Muscle layer of colon (tissue), 2 donors: ENCODE results near the gene SYNE1.
A peak's percentile ranks its signal among the peaks of the same experiment; 100 is the strongest.
"Not testable (repeated sequence)": the region's sequence is repeated elsewhere in the genome, so short reads cannot be mapped to it uniquely, and the experiment has no call there.

ENCODE experiments used
- H3K27ac ChIP-seq: one replicate; pipeline ENCODE4 v1.7.0; 2013; ENCODE audit warnings: low read depth, mild to moderate bottlenecking, low read length, moderate library complexity
- H3K27me3 ChIP-seq, 2 donors: one replicate each; pipeline ENCODE4 v1.7.0; 2013; ENCODE audit warnings: low read length in 2 of 2, mild to moderate bottlenecking in 2 of 2; ENCODE audit not compliant: insufficient read depth in 2 of 2, control insufficient read depth in 1 of 2
- H3K36me3 ChIP-seq: one replicate; pipeline ENCODE4 v1.7.0; 2013; ENCODE audit warnings: mild to moderate bottlenecking, low read length; ENCODE audit not compliant: insufficient read depth
- H3K4me1 ChIP-seq: one replicate; pipeline ENCODE4 v1.7.0; 2013; ENCODE audit warnings: mild to moderate bottlenecking, low read length; ENCODE audit not compliant: insufficient read depth
- H3K4me3 ChIP-seq, 2 donors: one replicate each; pipeline ENCODE4 v1.7.0; 2013; ENCODE audit warnings: low read length in 2 of 2, low read depth in 1 of 2, mild to moderate bottlenecking in 1 of 2, moderate library complexity in 1 of 2
- H3K9ac ChIP-seq: one replicate; pipeline ENCODE4 v1.7.0; 2013; ENCODE audit warnings: low read length
- H3K9me3 ChIP-seq: one replicate; pipeline ENCODE4 v1.7.0; 2013; ENCODE audit warnings: mild to moderate bottlenecking, low read length
- donor health status: abdominal sarcoma.
- donor health status: Adenocarcinoma of cecum.

The SYNE1 gene

GRCh38 chr6:152452639-152453038 is 184.5 kb downstream of the SYNE1 start:
- Histone ChIP-seq H3K4me3 (no peak overlapping the region), H3K36me3 (no peaks in the 10 kb centered on the region), H3K27me3 (no peaks in the 10 kb centered on the region), H3K9ac (no peak overlapping the region), H3K9me3 (no peaks in the 10 kb centered on the region), H3K27ac (no peak overlapping the region), H3K4me1 (no peaks in the 10 kb centered on the region)

GRCh38 chr6:152450519-152450918 is 186.6 kb downstream of the SYNE1 start:
- Histone ChIP-seq H3K27me3 (no peaks in the 10 kb centered on the region), H3K27ac (no peak overlapping the region), H3K36me3 (no peaks in the 10 kb centered on the region), H3K4me3 (no peak overlapping the region), H3K9me3 (no peaks in the 10 kb centered on the region), H3K4me1 (no peaks in the 10 kb centered on the region), H3K9ac (no peak overlapping the region)

- no peaks in the 10 kb centered on the region for H3K36me3 ChIP-seq
- no peaks in the 10 kb centered on the region for H3K27me3 ChIP-seq
- no peak overlapping the region for H3K27ac ChIP-seq
- H3K9me3 ChIP-seq = no peaks in the 10 kb centered on the region
- H3K4me3 ChIP-seq = no peak overlapping the region
- no peak overlapping the region for H3K9ac ChIP-seq
- no peaks in the 10 kb centered on the region for H3K4me1 ChIP-seq
Measured at GRCh38 chr6:152441902-152442301, 195.3 kb downstream of the SYNE1 start.

GRCh38 chr6:152435816-152436215 is 201.3 kb downstream of the SYNE1 start:
- no peak overlapping the region for H3K27ac ChIP-seq
- no peaks in the 10 kb centered on the region for H3K9me3 ChIP-seq
- no peak overlapping the region for H3K9ac ChIP-seq
- no peaks in the 10 kb centered on the region for H3K4me1 ChIP-seq
- H3K36me3 ChIP-seq = no peaks in the 10 kb centered on the region
- H3K27me3 ChIP-seq = no peaks in the 10 kb centered on the region
- no peak overlapping the region for H3K4me3 ChIP-seq

GRCh38 chr6:152432758-152433157 is 204.4 kb downstream of the SYNE1 start:
- Histone ChIP-seq H3K9me3 (no peaks in the 10 kb centered on the region), H3K27ac (no peak overlapping the region), H3K4me1 (no peaks in the 10 kb centered on the region), H3K9ac (no peak overlapping the region), H3K36me3 (no peaks in the 10 kb centered on the region), H3K27me3 (no peaks in the 10 kb centered on the region), H3K4me3 (no peak overlapping the region)

GRCh38 chr6:152428126-152428525 is 209.0 kb downstream of the SYNE1 start:
- no peak overlapping the region for H3K27ac ChIP-seq
- no peaks in the 10 kb centered on the region for H3K4me1 ChIP-seq
- H3K9me3 ChIP-seq = no peaks in the 10 kb centered on the region
- H3K9ac ChIP-seq = no peak overlapping the region
- peak overlapping the region in 1 of 2 donors; percentile 4 for H3K4me3 ChIP-seq
- no peaks in the 10 kb centered on the region for H3K36me3 ChIP-seq
- no peaks in the 10 kb centered on the region for H3K27me3 ChIP-seq

GRCh38 chr6:152426276-152426675 is 210.9 kb downstream of the SYNE1 start:
- H3K4me1 ChIP-seq = no peaks in the 10 kb centered on the region
- H3K36me3 ChIP-seq = no peaks in the 10 kb centered on the region
- no peaks in the 10 kb centered on the region for H3K27me3 ChIP-seq
- no peaks in the 10 kb centered on the region for H3K9me3 ChIP-seq
- H3K9ac ChIP-seq = no peak overlapping the region
- no peak overlapping the region for H3K27ac ChIP-seq
- H3K4me3 ChIP-seq = no peak overlapping the region

- Histone ChIP-seq H3K4me3 (no peak overlapping the region), H3K4me1 (no peaks in the 10 kb centered on the region), H3K9me3 (no peaks in the 10 kb centered on the region), H3K9ac (no peak overlapping the region), H3K27ac (no peak overlapping the region), H3K36me3 (no peaks in the 10 kb centered on the region), H3K27me3 (no peaks in the 10 kb centered on the region)
Measured at GRCh38 chr6:152423216-152424103, 213.7 kb downstream of the SYNE1 start.

GRCh38 chr6:152421496-152421895 is 215.7 kb downstream of the SYNE1 start:
- H3K4me1 ChIP-seq, H3K27me3 ChIP-seq, H3K27ac ChIP-seq, H3K36me3 ChIP-seq, H3K4me3 ChIP-seq, H3K9me3 ChIP-seq, H3K9ac ChIP-seq: not testable (repeated sequence)

GRCh38 chr6:152420696-152421095 is 216.5 kb downstream of the SYNE1 start:
- no peaks in the 10 kb centered on the region for H3K9me3 ChIP-seq
- H3K9ac ChIP-seq = no peak overlapping the region
- no peak overlapping the region for H3K27ac ChIP-seq
- H3K4me1 ChIP-seq = no peaks in the 10 kb centered on the region
- no peaks in the 10 kb centered on the region for H3K36me3 ChIP-seq
- no peaks in the 10 kb centered on the region for H3K27me3 ChIP-seq
- H3K4me3 ChIP-seq = no peak overlapping the region

GRCh38 chr6:152418551-152418950 is 218.6 kb downstream of the SYNE1 start:
- H3K4me3 ChIP-seq = no peak overlapping the region
- H3K27me3 ChIP-seq = no peaks in the 10 kb centered on the region
- H3K27ac ChIP-seq = no peak overlapping the region
- no peak overlapping the region for H3K9ac ChIP-seq
- H3K36me3 ChIP-seq = no peaks in the 10 kb centered on the region
- H3K9me3 ChIP-seq = no peaks in the 10 kb centered on the region
- no peaks in the 10 kb centered on the region for H3K4me1 ChIP-seq

GRCh38 chr6:152416652-152417051 is 220.5 kb downstream of the SYNE1 start:
- Histone ChIP-seq H3K9ac (no peak overlapping the region), H3K9me3 (no peaks in the 10 kb centered on the region), H3K4me1 (no peaks in the 10 kb centered on the region), H3K4me3 (no peak overlapping the region), H3K27ac (no peak overlapping the region), H3K36me3 (no peaks in the 10 kb centered on the region), H3K27me3 (no peaks in the 10 kb centered on the region)
